OCI-LY7 (cell line): ENCODE measurements around the gene TRHDE. TPM values are rescaled to one million over a fixed set of nuclear protein-coding genes. Genes with fewer than 3 reads are reported as not detected.

Experiments
- BruUV-seq: library from RNA; stranded (reverse); fragments of 400-500 nt; replicated peaks from 2 replicates; lab custom pipeline; 2021; lab: Mats Ljungman, UMichigan
- CTCF ChIA-PET: fragments of 300-600 bp; sonication (Branson Sonifier 250); formaldehyde crosslinking; loops from one replicate; lab custom pipeline; 2022; ENCODE audit warnings: antibody characterized with exemption; ENCODE audit not compliant: unreplicated experiment; lab: Charles Lee
- POLR2A ChIA-PET: fragments of 300-600 bp; sonication (Branson Sonifier 250); formaldehyde crosslinking; loops from one replicate; lab custom pipeline; 2022; ENCODE audit warnings: antibody characterized with exemption; lab: Charles Lee
- DNase-seq: peaks from one replicate; pipeline ENCODE4 v3.0.0-alpha.2; 2015; ENCODE audit warnings: low spot score
- H2AFZ ChIP-seq: fragments of 200-600 bp; sonication (generic), shearing (Covaris generic); 2 replicates; pipeline ENCODE4 v1.6.1; 2014; ENCODE audit warnings: mild to moderate bottlenecking, antibody characterized with exemption, low read length, moderate library complexity
- H3K27ac ChIP-seq: fragments of 200-600 bp; sonication (generic); 2 replicates; pipeline ENCODE4 v1.5.1; 2014; ENCODE audit warnings: mixed run types, low read depth, mild to moderate bottlenecking, moderate library complexity, low read length, inconsistent platforms; ENCODE audit not compliant: poor library complexity, severe bottlenecking
- H3K36me3 ChIP-seq: fragments of 200-600 bp; sonication (generic); 2 replicates; pipeline ENCODE4 v1.6.1; 2014; ENCODE audit warnings: mild to moderate bottlenecking, antibody characterized with exemption, low read length, moderate library complexity, mixed read lengths; ENCODE audit not compliant: insufficient read depth
- H3K4me1 ChIP-seq: fragments of 200-600 bp; sonication (generic); 2 replicates; pipeline ENCODE4 v1.5.1; 2014; ENCODE audit warnings: mild to moderate bottlenecking, low read length; ENCODE audit not compliant: insufficient read depth, poor library complexity, severe bottlenecking
- H3K4me2 ChIP-seq: fragments of 200-600 bp; sonication (generic); 2 replicates; pipeline ENCODE4 v1.6.1; 2014; ENCODE audit warnings: mild to moderate bottlenecking, low read length
- H3K4me3 ChIP-seq: fragments of 200-600 bp; sonication (generic); 2 replicates; pipeline ENCODE4 v1.5.1; 2014; ENCODE audit warnings: mild to moderate bottlenecking, low read depth, low read length; ENCODE audit not compliant: poor library complexity, severe bottlenecking
- H3K79me2 ChIP-seq: fragments of 200-600 bp; sonication (generic); 2 replicates; pipeline ENCODE4 v1.6.1; 2016; ENCODE audit warnings: low read depth, mild to moderate bottlenecking, low read length, moderate library complexity, mixed read lengths; ENCODE audit not compliant: insufficient read depth
- H3K9me2 ChIP-seq: fragments of 200-600 bp; sonication (generic); 2 replicates; pipeline ENCODE4 v1.6.1; 2016; ENCODE audit warnings: mild to moderate bottlenecking, low read length, mixed read lengths; ENCODE audit not compliant: insufficient read depth
- H3K9me3 ChIP-seq: fragments of 200-600 bp; sonication (generic); 2 replicates; pipeline ENCODE4 v1.6.1; 2014; ENCODE audit warnings: mild to moderate bottlenecking, mixed run types, low read length, mixed read lengths
- H4K20me1 ChIP-seq: fragments of 200-600 bp; sonication (generic); 2 replicates; pipeline ENCODE4 v1.6.1; 2014; ENCODE audit warnings: mild to moderate bottlenecking, antibody characterized with exemption, low read length, moderate library complexity, mixed read lengths; ENCODE audit not compliant: insufficient read depth
- EZH2phosphoT487 ChIP-seq: fragments of 200-600 bp; sonication (generic); IDR thresholded peaks from 2 replicates; pipeline ENCODE4 v1.6.1; 2018; ENCODE audit warnings: low read depth, borderline replicate concordance, mild to moderate bottlenecking, mixed run types, antibody characterized with exemption, low read length, moderate library complexity, mixed read lengths
- intact Hi-C: fragments of 100-400 bp; cut with micrococcal nuclease; formaldehyde crosslinking; loops from one replicate; pipeline ENCODE4 v1.10.0; 2022; ENCODE audit not compliant: unreplicated experiment
- total RNA-seq, 2 experiments: library from RNA; depleted of rRNA in 1 of 2; stranded (reverse); fragments of >200 nt in 1 of 2; shearing (Covaris generic) in 1 of 2; gene quantifications; 2 replicates each; pipeline ENCODE4 v1.2.3, GENCODE V29; 2014 to 2022
- TF ChIP-seq, protein P1 (sequence below): fragments of 200-600 bp; sonication (generic); conservative IDR thresholded peaks from 2 replicates; pipeline ENCODE4 v1.5.1; 2014; ENCODE audit warnings: mild to moderate bottlenecking, antibody characterized with exemption, low read length, moderate library complexity, mixed read lengths

TRHDE gene
- total RNA-seq, 2 experiments from 2014 or later = not detected

- BruUV-seq = no TSS peak
Measured at GRCh38 chr12:72586456-72586855, 314.3 kb downstream of the TRHDE start.

GRCh38 chr12:72602581-72602980 is 330.4 kb downstream of the TRHDE start:
- intact Hi-C loops = no loop called here
- no peaks in the 10 kb centered on the region for H4K20me1 ChIP-seq
- H3K9me2 ChIP-seq = no peaks in the 10 kb centered on the region
- ChIA-PET POLR2A (no interaction called here), CTCF (no interaction called here)
- DNase-seq = no peak
- no peaks in the 10 kb centered on the region for H3K36me3 ChIP-seq
- TF ChIP-seq, protein P1, sequence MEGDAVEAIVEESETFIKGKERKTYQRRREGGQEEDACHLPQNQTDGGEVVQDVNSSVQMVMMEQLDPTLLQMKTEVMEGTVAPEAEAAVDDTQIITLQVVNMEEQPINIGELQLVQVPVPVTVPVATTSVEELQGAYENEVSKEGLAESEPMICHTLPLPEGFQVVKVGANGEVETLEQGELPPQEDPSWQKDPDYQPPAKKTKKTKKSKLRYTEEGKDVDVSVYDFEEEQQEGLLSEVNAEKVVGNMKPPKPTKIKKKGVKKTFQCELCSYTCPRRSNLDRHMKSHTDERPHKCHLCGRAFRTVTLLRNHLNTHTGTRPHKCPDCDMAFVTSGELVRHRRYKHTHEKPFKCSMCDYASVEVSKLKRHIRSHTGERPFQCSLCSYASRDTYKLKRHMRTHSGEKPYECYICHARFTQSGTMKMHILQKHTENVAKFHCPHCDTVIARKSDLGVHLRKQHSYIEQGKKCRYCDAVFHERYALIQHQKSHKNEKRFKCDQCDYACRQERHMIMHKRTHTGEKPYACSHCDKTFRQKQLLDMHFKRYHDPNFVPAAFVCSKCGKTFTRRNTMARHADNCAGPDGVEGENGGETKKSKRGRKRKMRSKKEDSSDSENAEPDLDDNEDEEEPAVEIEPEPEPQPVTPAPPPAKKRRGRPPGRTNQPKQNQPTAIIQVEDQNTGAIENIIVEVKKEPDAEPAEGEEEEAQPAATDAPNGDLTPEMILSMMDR = no peak
- no peak for TF ChIP-seq EZH2phosphoT487
- H3K27ac ChIP-seq = no peak overlapping the region
- H3K4me3 ChIP-seq = no peak overlapping the region
- H2AFZ ChIP-seq = no peak overlapping the region
- H3K79me2 ChIP-seq = no peaks in the 10 kb centered on the region
- H3K4me2 ChIP-seq = no peak overlapping the region
- H3K9me3 ChIP-seq = peaks cover 4% of the 10 kb centered on the region; the same call in 1 of the 2 replicates
- no peaks in the 10 kb centered on the region for H3K4me1 ChIP-seq
- BruUV-seq = no TSS peak

More at GRCh38 chr12:72586456-72586855, 314.3 kb downstream of the TRHDE start:
- no peaks in the 10 kb centered on the region for H3K9me3 ChIP-seq
- no peak for DNase-seq
- H2AFZ ChIP-seq = no peak overlapping the region
- H3K9me2 ChIP-seq = no peaks in the 10 kb centered on the region
- CTCF ChIA-PET = no interaction called here
- no peaks in the 10 kb centered on the region for H4K20me1 ChIP-seq
- no peaks in the 10 kb centered on the region for H3K4me1 ChIP-seq
- H3K4me2 ChIP-seq = no peak overlapping the region
- no peak overlapping the region for H3K27ac ChIP-seq
- intact Hi-C loops = no loop called here
- TF ChIP-seq, protein P1 = no peak
- no peak for TF ChIP-seq EZH2phosphoT487
- POLR2A ChIA-PET = interaction anchor here (0.7 kb wide), 1 partner anchor 9 kb away, joined by 3 read pairs; no protein-coding TSS in a partner anchor
- H3K79me2 ChIP-seq = no peaks in the 10 kb centered on the region
- no peaks in the 10 kb centered on the region for H3K36me3 ChIP-seq
- H3K4me3 ChIP-seq = no peak overlapping the region

- intact Hi-C loops = no loop called here
- Histone ChIP-seq H3K27ac (no peak overlapping the region), H3K36me3 (no peaks in the 10 kb centered on the region), H3K79me2 (no peaks in the 10 kb centered on the region), H3K4me2 (no peak overlapping the region), H4K20me1 (no peaks in the 10 kb centered on the region), H3K4me1 (no peaks in the 10 kb centered on the region), H3K9me2 (no peaks in the 10 kb centered on the region), H3K4me3 (no peak overlapping the region), H2AFZ (no peak overlapping the region), H3K9me3 (no peaks in the 10 kb centered on the region)
- POLR2A ChIA-PET = no interaction called here
- TF ChIP-seq EZH2phosphoT487 = no peak
- TF ChIP-seq, protein P1 = no peak
- CTCF ChIA-PET = no interaction called here
- DNase-seq = no peak
- BruUV-seq = no TSS peak
Measured at GRCh38 chr12:72605975-72606374, 333.8 kb downstream of the TRHDE start.
